Stimulated activated naive B cell treated with anti-CD40 and anti-IgM and Interleukin-4, amounts not matched to agents 10 μg/mL and 1 μg/mL and 100 μg/mL, for 72 hours (primary cell): ENCODE results near the gene LSM2.
"Not testable (repeated sequence)": the region's sequence is repeated elsewhere in the genome, so short reads cannot be mapped to it uniquely, and the experiment has no call there.

Experiments used
- ATAC-seq, 2 donors: fragments of 150-1000 bp; cut with Tn5 transposase; replicated peaks; 2 replicates each; pipeline ENCODE4 v1.10.0; 2021; ENCODE audit warnings: moderate library complexity in 1 of 2
- DNase-seq: peaks from one replicate; pipeline ENCODE4 v3.0.0; 2021
- H3K27ac Mint-ChIP-seq: one replicate; pipeline ENCODE4 v1.8.0; 2022; ENCODE audit warnings: mild to moderate bottlenecking, mixed read lengths
- H3K27me3 Mint-ChIP-seq, 2 donors: one replicate each; pipeline ENCODE4 v1.8.0; 2022; ENCODE audit warnings: mixed read lengths in 2 of 2
- H3K36me3 Mint-ChIP-seq, 2 donors: one replicate each; pipeline ENCODE4 v1.8.0; 2022; ENCODE audit warnings: mixed read lengths in 2 of 2, mild to moderate bottlenecking in 1 of 2
- H3K4me1 Mint-ChIP-seq, 2 donors: one replicate each; pipeline ENCODE4 v1.8.0; 2022; ENCODE audit warnings: mixed read lengths in 2 of 2, mild to moderate bottlenecking in 1 of 2
- H3K4me3 Mint-ChIP-seq, 2 donors: one replicate each; pipeline ENCODE4 v1.8.0; 2022; ENCODE audit warnings: mild to moderate bottlenecking in 2 of 2, mixed read lengths in 2 of 2, moderate library complexity in 1 of 2
- H3K9me3 Mint-ChIP-seq, 2 donors: one replicate each; pipeline ENCODE4 v1.8.0; 2022; ENCODE audit warnings: mixed read lengths in 2 of 2, mild to moderate bottlenecking in 1 of 2

LSM2 gene

GRCh38 chr6:31836047-31836473 is 29.3 kb upstream of the LSM2 start:
- H3K4me1 Mint-ChIP-seq, result peaks cover 28 to 47% of the 10 kb centered on the region in 2 donors
- H3K27me3 Mint-ChIP-seq, result no peaks in the 10 kb centered on the region
- peaks cover 48 to 53% of the 10 kb centered on the region in 2 donors for H3K36me3 Mint-ChIP-seq
- DNase-seq, result no peak
- ATAC-seq, result no peak
- H3K9me3 Mint-ChIP-seq, result no peaks in the 10 kb centered on the region
- H3K27ac Mint-ChIP-seq, result peak overlapping the region; percentile 98
- peak overlapping the region; percentile 98 to 100 for H3K4me3 Mint-ChIP-seq

- Mint-ChIP-seq H3K27me3 (no peaks in the 10 kb centered on the region), H3K4me3 (peak overlapping the region; percentile 98 to 100), H3K9me3 (no peaks in the 10 kb centered on the region), H3K27ac (peak overlapping the region; percentile 98), H3K36me3 (peaks cover 39 to 43% of the 10 kb centered on the region in 2 donors), H3K4me1 (peaks cover 33 to 62% of the 10 kb centered on the region in 2 donors)
- ATAC-seq (peak; percentile 70 to 71), DNase-seq (peak; percentile 75)
Measured at GRCh38 chr6:31834367-31835250, 27.8 kb upstream of the LSM2 start.

- Mint-ChIP-seq H3K4me1 (peaks cover 22 to 50% of the 10 kb centered on the region in 2 donors), H3K36me3 (peaks cover 18 to 19% of the 10 kb centered on the region in 2 donors), H3K27me3 (no peaks in the 10 kb centered on the region), H3K9me3 (no peaks in the 10 kb centered on the region), H3K27ac (peak overlapping the region; percentile 47), H3K4me3 (peak overlapping the region in 1 of 2 donors; percentile 90)
- no peak for ATAC-seq
- DNase-seq, result no peak
Measured at GRCh38 chr6:31831350-31832215, 24.8 kb upstream of the LSM2 start.

GRCh38 chr6:31830886-31831335 is 24.1 kb upstream of the LSM2 start:
- Mint-ChIP-seq H3K9me3 (no peaks in the 10 kb centered on the region), H3K36me3 (peaks cover 11 to 12% of the 10 kb centered on the region in 2 donors), H3K27ac (peak overlapping the region; percentile 86)

GRCh38 chr6:31829633-31830283 is 23.0 kb upstream of the LSM2 start:
- ATAC-seq (no peak), DNase-seq (no peak)
- peaks cover 2 to 4% of the 10 kb centered on the region in 2 donors for H3K36me3 Mint-ChIP-seq
- peak overlapping the region; percentile 88 to 90 for H3K4me3 Mint-ChIP-seq
- no peaks in the 10 kb centered on the region for H3K27me3 Mint-ChIP-seq
- H3K9me3 Mint-ChIP-seq, result no peaks in the 10 kb centered on the region
- H3K27ac Mint-ChIP-seq, result peak overlapping the region; percentile 56
- peaks cover 18 to 50% of the 10 kb centered on the region in 2 donors for H3K4me1 Mint-ChIP-seq

More at GRCh38 chr6:31830886-31831335, 24.1 kb upstream of the LSM2 start:
- ATAC-seq (no peak), DNase-seq (no peak)
- peak overlapping the region; percentile 88 to 90 for H3K4me3 Mint-ChIP-seq
- no peaks in the 10 kb centered on the region for H3K27me3 Mint-ChIP-seq
- peaks cover 18 to 48% of the 10 kb centered on the region in 2 donors for H3K4me1 Mint-ChIP-seq

- peak within 1 kb of the TSS; percentile 99 for H3K27ac Mint-ChIP-seq
- H3K4me3 Mint-ChIP-seq, result peak within 1 kb of the TSS; percentile 86 to 88
- ATAC-seq, result peak; percentile 83 to 84
- no peaks in the 10 kb centered on the region for H3K9me3 Mint-ChIP-seq
- no peaks in the 10 kb centered on the region for H3K27me3 Mint-ChIP-seq
- peaks cover 0 to 2% of the 10 kb centered on the region in 2 donors for H3K36me3 Mint-ChIP-seq
- DNase-seq, result peak; percentile 97
- peaks cover 20 to 51% of the 10 kb centered on the region in 2 donors for H3K4me1 Mint-ChIP-seq
Measured at GRCh38 chr6:31827286-31828079, 20.7 kb upstream of the LSM2 start, which contains the start of gene HSPA1B. Gene HSPA1B, plus strand, starts transcription at chr6:31827738. Its CDS starts 213 bp downstream, at chr6:31827951.

- Mint-ChIP-seq H3K4me3 (peak overlapping the region; percentile 86 to 88), H3K36me3 (peaks cover 0 to 2% of the 10 kb centered on the region in 2 donors), H3K27ac (peak overlapping the region; percentile 99), H3K9me3 (no peaks in the 10 kb centered on the region), H3K4me1 (peaks cover 24 to 58% of the 10 kb centered on the region in 2 donors), H3K27me3 (no peaks in the 10 kb centered on the region)
- peak; percentile 29 to 36 for ATAC-seq
- no peak for DNase-seq
Measured at GRCh38 chr6:31826793-31827285, 20.1 kb upstream of the LSM2 start.

- Mint-ChIP-seq H3K4me1 (peaks cover 25 to 59% of the 10 kb centered on the region in 2 donors), H3K36me3 (peaks cover 0 to under 1% of the 10 kb centered on the region in 2 donors), H3K4me3 (peak overlapping the region in 1 of 2 donors; percentile 86), H3K9me3 (no peaks in the 10 kb centered on the region), H3K27ac (peak overlapping the region; percentile 99), H3K27me3 (no peaks in the 10 kb centered on the region)
- ATAC-seq (no peak), DNase-seq (no peak)
Measured at GRCh38 chr6:31825553-31825952, 18.8 kb upstream of the LSM2 start.

GRCh38 chr6:31823592-31824196 is 16.9 kb upstream of the LSM2 start:
- H3K9me3 Mint-ChIP-seq, H3K36me3 Mint-ChIP-seq, ATAC-seq, H3K27me3 Mint-ChIP-seq, DNase-seq: not testable (repeated sequence)
- Mint-ChIP-seq H3K4me1 (peaks cover 24 to 55% of the 10 kb centered on the region in 2 donors), H3K27ac (peak overlapping the region; percentile 82), H3K4me3 (peak overlapping the region in 1 of 2 donors; percentile 25)

- Mint-ChIP-seq H3K9me3 (no peaks in the 10 kb centered on the region), H3K4me3 (peak overlapping the region; percentile 87 to 89), H3K27me3 (no peaks in the 10 kb centered on the region), H3K36me3 (no peaks in the 10 kb centered on the region), H3K4me1 (peaks cover 37 to 65% of the 10 kb centered on the region in 2 donors), H3K27ac (peak overlapping the region; percentile 95)
- DNase-seq, result peak; percentile 80
- ATAC-seq, result peak; percentile 73 to 77
Measured at GRCh38 chr6:31822036-31822821, 15.5 kb upstream of the LSM2 start.

GRCh38 chr6:31821301-31822035 is 14.7 kb upstream of the LSM2 start:
- H3K4me1 Mint-ChIP-seq, result peaks cover 35 to 59% of the 10 kb centered on the region in 2 donors
- no peaks in the 10 kb centered on the region for H3K9me3 Mint-ChIP-seq
- H3K27ac Mint-ChIP-seq, result peak overlapping the region; percentile 95
- ATAC-seq, result peak; percentile 55 to 72
- H3K27me3 Mint-ChIP-seq, result no peaks in the 10 kb centered on the region
- DNase-seq, result peak; percentile 68
- no peaks in the 10 kb centered on the region for H3K36me3 Mint-ChIP-seq
- H3K4me3 Mint-ChIP-seq, result peak overlapping the region; percentile 87 to 89
